Panc1 (cell line): Measurements from ENCODE around the gene HLCS.

Experiments used
- POLR2AphosphoS5 ChIP-seq: IDR thresholded peaks from 2 replicates; pipeline ENCODE4 v1.6.1; 2012; ENCODE audit warnings: mild to moderate bottlenecking, low read depth, low read length, moderate library complexity
- TF ChIP-seq, protein P1 (sequence below): fragments of 450-650 bp; IDR thresholded peaks from 2 replicates; pipeline ENCODE4 v1.5.1; 2017; ENCODE audit warnings: mild to moderate bottlenecking

DNA sequence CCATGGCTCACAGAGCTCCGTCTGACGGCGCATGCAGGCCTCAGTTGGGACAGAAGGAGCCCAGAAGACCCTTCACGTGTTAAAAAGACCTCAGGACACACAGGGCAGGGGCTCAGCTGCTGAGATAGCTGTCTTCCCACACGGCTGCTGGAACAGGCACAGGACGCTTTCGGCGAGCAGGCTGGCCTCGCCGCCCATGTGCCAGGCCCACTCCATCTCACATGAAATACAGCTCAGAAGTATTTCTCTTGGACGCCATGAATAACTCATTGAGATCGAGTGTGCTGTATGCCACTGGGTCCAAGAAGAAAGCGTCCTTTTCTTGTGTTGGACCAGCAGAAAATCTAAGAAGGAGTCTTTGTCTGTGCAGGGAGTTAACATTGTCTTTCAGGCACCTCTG, 198.0 kb downstream of the HLCS start:
- TF ChIP-seq, protein P1, sequence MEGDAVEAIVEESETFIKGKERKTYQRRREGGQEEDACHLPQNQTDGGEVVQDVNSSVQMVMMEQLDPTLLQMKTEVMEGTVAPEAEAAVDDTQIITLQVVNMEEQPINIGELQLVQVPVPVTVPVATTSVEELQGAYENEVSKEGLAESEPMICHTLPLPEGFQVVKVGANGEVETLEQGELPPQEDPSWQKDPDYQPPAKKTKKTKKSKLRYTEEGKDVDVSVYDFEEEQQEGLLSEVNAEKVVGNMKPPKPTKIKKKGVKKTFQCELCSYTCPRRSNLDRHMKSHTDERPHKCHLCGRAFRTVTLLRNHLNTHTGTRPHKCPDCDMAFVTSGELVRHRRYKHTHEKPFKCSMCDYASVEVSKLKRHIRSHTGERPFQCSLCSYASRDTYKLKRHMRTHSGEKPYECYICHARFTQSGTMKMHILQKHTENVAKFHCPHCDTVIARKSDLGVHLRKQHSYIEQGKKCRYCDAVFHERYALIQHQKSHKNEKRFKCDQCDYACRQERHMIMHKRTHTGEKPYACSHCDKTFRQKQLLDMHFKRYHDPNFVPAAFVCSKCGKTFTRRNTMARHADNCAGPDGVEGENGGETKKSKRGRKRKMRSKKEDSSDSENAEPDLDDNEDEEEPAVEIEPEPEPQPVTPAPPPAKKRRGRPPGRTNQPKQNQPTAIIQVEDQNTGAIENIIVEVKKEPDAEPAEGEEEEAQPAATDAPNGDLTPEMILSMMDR = no peak
- TF ChIP-seq POLR2AphosphoS5 = no peak
